Smooth muscle cell (in vitro differentiated cells): ENCODE measurements around the gene ZSCAN4. TPM values are rescaled to one million over a fixed set of nuclear protein-coding genes. Genes with fewer than 3 reads are reported as not detected.

Source experiments
- DNase-seq: peaks from one replicate; lab custom pipeline; 2025; ENCODE audit not compliant: unreplicated experiment; lab: John Stamatoyannopoulos, UW
- H2AFZ ChIP-seq: fragments of 200-600 bp; sonication (generic); 2 replicates; pipeline ENCODE4 v1.6.0; 2016; ENCODE audit warnings: antibody characterized with exemption, low read depth, mild to moderate bottlenecking
- H3F3A ChIP-seq: fragments of 200-600 bp; sonication (generic); 2 replicates; pipeline ENCODE4 v1.6.0; 2017; ENCODE audit warnings: antibody characterized with exemption, low read depth
- H3K27ac ChIP-seq: fragments of 200-600 bp; sonication (generic); 2 replicates; pipeline ENCODE4 v1.5.1; 2016; ENCODE audit warnings: low read depth, mild to moderate bottlenecking
- H3K27me3 ChIP-seq: fragments of 200-600 bp; sonication (generic); 2 replicates; pipeline ENCODE4 v1.6.1; 2016; ENCODE audit warnings: low read depth, mild to moderate bottlenecking
- H3K36me3 ChIP-seq: fragments of 200-600 bp; sonication (generic); 2 replicates; pipeline ENCODE4 v1.5.1; 2016; ENCODE audit warnings: low read depth
- H3K4me1 ChIP-seq: fragments of 200-600 bp; sonication (generic); 2 replicates; pipeline ENCODE4 v1.5.1; 2016; ENCODE audit warnings: low read depth
- H3K4me2 ChIP-seq: fragments of 200-600 bp; sonication (generic); 2 replicates; pipeline ENCODE4 v1.6.0; 2016; ENCODE audit warnings: mild to moderate bottlenecking
- H3K4me3 ChIP-seq: fragments of 200-600 bp; sonication (generic); 2 replicates; pipeline ENCODE4 v1.5.1; 2016; ENCODE audit warnings: mild to moderate bottlenecking
- H3K79me2 ChIP-seq: fragments of 200-600 bp; sonication (generic); 2 replicates; pipeline ENCODE4 v1.6.0; 2016; ENCODE audit warnings: low read depth, mild to moderate bottlenecking
- H3K9ac ChIP-seq: fragments of 200-600 bp; sonication (generic); 2 replicates; pipeline ENCODE4 v1.6.0; 2016; ENCODE audit warnings: low read depth
- H3K9me3 ChIP-seq: fragments of 200-600 bp; sonication (generic); replicated peaks from 2 replicates; pipeline ENCODE4 v1.5.1; 2016; ENCODE audit warnings: low read depth
- H4K20me1 ChIP-seq: fragments of 200-600 bp; sonication (generic); 2 replicates; pipeline ENCODE4 v1.6.0; 2016; ENCODE audit warnings: low read depth
- WGBS: methylation state at CpG from one replicate; pipeline ENCODE4 v1.1.7; 2016; ENCODE audit warnings: low lambda C conversion rate; 5-methylcytosine and 5-hydroxymethylcytosine counted together
- polyA plus RNA-seq: library from polyadenylated mRNA; unstranded; fragments of >200 nt; fragmentation: Nextera tagmentation; extraction: Ambion mirVana; gene quantifications from 2 replicates; pipeline ENCODE4 v1.2.1, GENCODE V29; 2016
- total RNA-seq: library from RNA; depleted of rRNA; stranded (reverse); fragments of >200 nt; gene quantifications from 2 replicates; pipeline ENCODE4 v1.2.3, GENCODE V29; 2014
- TF ChIP-seq, protein P1 (sequence below): fragments of 200-600 bp; sonication (generic); IDR thresholded peaks from 2 replicates; pipeline ENCODE4 v1.5.1; 2017; ENCODE audit warnings: borderline replicate concordance, mild to moderate bottlenecking, antibody characterized with exemption; ENCODE audit not compliant: insufficient read depth, poor library complexity, severe bottlenecking

ZSCAN4 gene
- total and polyA plus RNA-seq, 2 experiments from 2014 or later, result 0.27 TPM; not detected in 1

GRCh38 chr19:57641715-57642234, 27.0 kb upstream of the ZSCAN4 start:
- H3K9ac ChIP-seq, result no peak overlapping the region
- no peaks in the 10 kb centered on the region for H4K20me1 ChIP-seq
- H3K27me3 ChIP-seq, result no peaks in the 10 kb centered on the region
- DNase-seq, result no peak
- peaks cover 61% of the 10 kb centered on the region for H3K9me3 ChIP-seq
- H3K4me2 ChIP-seq, result no peak overlapping the region
- H3K4me3 ChIP-seq, result peak overlapping the region; percentile 1
- 100% methylated on average over 4 of the region's 4 CpGs for WGBS
- peaks cover 61% of the 10 kb centered on the region for H3K36me3 ChIP-seq
- H3K79me2 ChIP-seq, result peaks cover 14% of the 10 kb centered on the region
- H3F3A ChIP-seq, result no peaks in the 10 kb centered on the region
- no peak overlapping the region for H3K27ac ChIP-seq
- no peak overlapping the region for H2AFZ ChIP-seq
- no peaks in the 10 kb centered on the region for H3K4me1 ChIP-seq
- TF ChIP-seq, protein P1, sequence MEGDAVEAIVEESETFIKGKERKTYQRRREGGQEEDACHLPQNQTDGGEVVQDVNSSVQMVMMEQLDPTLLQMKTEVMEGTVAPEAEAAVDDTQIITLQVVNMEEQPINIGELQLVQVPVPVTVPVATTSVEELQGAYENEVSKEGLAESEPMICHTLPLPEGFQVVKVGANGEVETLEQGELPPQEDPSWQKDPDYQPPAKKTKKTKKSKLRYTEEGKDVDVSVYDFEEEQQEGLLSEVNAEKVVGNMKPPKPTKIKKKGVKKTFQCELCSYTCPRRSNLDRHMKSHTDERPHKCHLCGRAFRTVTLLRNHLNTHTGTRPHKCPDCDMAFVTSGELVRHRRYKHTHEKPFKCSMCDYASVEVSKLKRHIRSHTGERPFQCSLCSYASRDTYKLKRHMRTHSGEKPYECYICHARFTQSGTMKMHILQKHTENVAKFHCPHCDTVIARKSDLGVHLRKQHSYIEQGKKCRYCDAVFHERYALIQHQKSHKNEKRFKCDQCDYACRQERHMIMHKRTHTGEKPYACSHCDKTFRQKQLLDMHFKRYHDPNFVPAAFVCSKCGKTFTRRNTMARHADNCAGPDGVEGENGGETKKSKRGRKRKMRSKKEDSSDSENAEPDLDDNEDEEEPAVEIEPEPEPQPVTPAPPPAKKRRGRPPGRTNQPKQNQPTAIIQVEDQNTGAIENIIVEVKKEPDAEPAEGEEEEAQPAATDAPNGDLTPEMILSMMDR, result no peak

- no peak for DNase-seq
- Histone ChIP-seq H3K4me2 (no peak overlapping the region), H3F3A (no peaks in the 10 kb centered on the region), H4K20me1 (no peaks in the 10 kb centered on the region), H3K9me3 (peaks cover 53% of the 10 kb centered on the region), H3K9ac (no peak overlapping the region), H3K4me3 (no peak overlapping the region), H2AFZ (no peak overlapping the region), H3K27me3 (no peaks in the 10 kb centered on the region), H3K36me3 (peaks cover 53% of the 10 kb centered on the region), H3K79me2 (peaks cover 8% of the 10 kb centered on the region), H3K27ac (no peak overlapping the region), H3K4me1 (no peaks in the 10 kb centered on the region)
- over 99% methylated on average over 4 of the region's 4 CpGs for WGBS
- TF ChIP-seq, protein P1, result no peak
These were observed 26.2 kb upstream of the ZSCAN4 start for GRCh38 chr19:57642396-57643046.

- no peak for DNase-seq
- no peaks in the 10 kb centered on the region for H3K4me1 ChIP-seq
- H3K9me3 ChIP-seq, result peaks cover 42% of the 10 kb centered on the region
- TF ChIP-seq, protein P1, result no peak
- H3K27ac ChIP-seq, result no peak overlapping the region
- H2AFZ ChIP-seq, result no peak overlapping the region
- H3K9ac ChIP-seq, result no peak overlapping the region
- H3K27me3 ChIP-seq, result no peaks in the 10 kb centered on the region
- H3K79me2 ChIP-seq, result peaks cover 3% of the 10 kb centered on the region
- H4K20me1 ChIP-seq, result no peaks in the 10 kb centered on the region
- no peak overlapping the region for H3K4me3 ChIP-seq
- H3K36me3 ChIP-seq, result peaks cover 44% of the 10 kb centered on the region
- no peak overlapping the region for H3K4me2 ChIP-seq
- no peaks in the 10 kb centered on the region for H3F3A ChIP-seq
These were observed 25.0 kb upstream of the ZSCAN4 start for GRCh38 chr19:57643734-57644133.
